ENCODE data around the gene ADAM23. TPM values are rescaled to one million over a fixed set of nuclear protein-coding genes. Genes with fewer than 3 reads are reported as not detected.
"Not testable (repeated sequence)": the region's sequence is repeated elsewhere in the genome, so short reads cannot be mapped to it uniquely, and the experiment has no call there.

Gene ADAM23, protein sequence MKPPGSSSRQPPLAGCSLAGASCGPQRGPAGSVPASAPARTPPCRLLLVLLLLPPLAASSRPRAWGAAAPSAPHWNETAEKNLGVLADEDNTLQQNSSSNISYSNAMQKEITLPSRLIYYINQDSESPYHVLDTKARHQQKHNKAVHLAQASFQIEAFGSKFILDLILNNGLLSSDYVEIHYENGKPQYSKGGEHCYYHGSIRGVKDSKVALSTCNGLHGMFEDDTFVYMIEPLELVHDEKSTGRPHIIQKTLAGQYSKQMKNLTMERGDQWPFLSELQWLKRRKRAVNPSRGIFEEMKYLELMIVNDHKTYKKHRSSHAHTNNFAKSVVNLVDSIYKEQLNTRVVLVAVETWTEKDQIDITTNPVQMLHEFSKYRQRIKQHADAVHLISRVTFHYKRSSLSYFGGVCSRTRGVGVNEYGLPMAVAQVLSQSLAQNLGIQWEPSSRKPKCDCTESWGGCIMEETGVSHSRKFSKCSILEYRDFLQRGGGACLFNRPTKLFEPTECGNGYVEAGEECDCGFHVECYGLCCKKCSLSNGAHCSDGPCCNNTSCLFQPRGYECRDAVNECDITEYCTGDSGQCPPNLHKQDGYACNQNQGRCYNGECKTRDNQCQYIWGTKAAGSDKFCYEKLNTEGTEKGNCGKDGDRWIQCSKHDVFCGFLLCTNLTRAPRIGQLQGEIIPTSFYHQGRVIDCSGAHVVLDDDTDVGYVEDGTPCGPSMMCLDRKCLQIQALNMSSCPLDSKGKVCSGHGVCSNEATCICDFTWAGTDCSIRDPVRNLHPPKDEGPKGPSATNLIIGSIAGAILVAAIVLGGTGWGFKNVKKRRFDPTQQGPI
- total RNA-seq (2014; rRNA removed; shearing (Covaris generic)) (3.5 and 4.4 TPM in 2 replicates), polyA plus RNA-seq (2016; fragmentation: Nextera tagmentation; extraction: Ambion mirVana) (1.7 and 1.8 TPM in 2 replicates)

DNA sequence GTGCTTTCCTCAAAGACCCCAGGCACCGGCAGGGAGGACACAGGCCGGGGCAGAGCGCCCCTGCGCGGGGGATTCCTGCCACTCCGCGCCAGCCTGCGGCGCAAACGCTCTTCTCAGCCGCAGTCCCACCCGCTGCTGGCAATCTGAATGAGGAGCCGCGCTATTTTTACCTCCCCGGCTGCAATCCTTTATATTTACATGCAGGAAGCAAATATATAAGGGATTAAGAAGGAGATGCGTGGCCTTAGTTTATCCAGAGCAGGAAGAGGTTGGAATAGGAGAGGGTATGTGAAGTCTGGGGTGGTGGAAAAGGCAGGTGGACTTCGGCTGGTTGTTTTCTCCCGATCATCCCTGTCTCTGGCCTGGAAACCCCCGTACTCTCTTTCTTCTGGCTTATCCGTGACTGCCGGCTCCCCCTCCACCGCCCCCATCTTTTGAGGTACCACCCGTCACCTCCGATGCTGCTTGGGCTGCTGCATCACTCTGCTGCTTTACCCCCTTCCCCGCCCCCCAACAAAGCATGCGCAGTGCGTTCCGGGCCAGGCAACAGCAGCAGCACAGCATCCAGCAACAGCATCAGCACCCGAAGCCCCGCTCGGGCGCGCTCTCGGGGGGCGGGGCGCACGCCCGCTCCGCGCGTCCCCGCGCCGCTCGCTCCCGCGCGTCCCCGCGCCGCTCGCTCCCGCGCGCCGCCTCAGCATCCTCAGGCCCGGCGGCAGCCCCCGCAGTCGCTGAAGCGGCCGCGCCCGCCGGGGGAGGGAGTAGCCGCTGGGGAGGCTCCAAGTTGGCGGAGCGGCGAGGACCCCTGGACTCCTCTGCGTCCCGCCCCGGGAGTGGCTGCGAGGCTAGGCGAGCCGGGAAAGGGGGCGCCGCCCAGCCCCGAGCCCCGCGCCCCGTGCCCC, at the start of gene ADAM23:
TSS of gene ADAM23 (plus strand) at position 700 of the 902 bp plus-strand sequence. CDS start 335 bp downstream, outside the sequence.
- H3K4me1 ChIP-seq (ENCODE audit: insufficient read depth) = peaks cover 4% of the 10 kb centered on the region; the same call in 1 of the 2 replicates
- no peak for TF ChIP-seq EZH2phosphoT487 (IDR thresholded peaks at IDR 0.05; ENCODE audit: insufficient read depth, low read depth)
- no peak for TF ChIP-seq EZH2 (IDR thresholded peaks at IDR 0.05; ENCODE audit: insufficient read depth, poor library complexity, severe bottlenecking)
- 1 to 2% methylated on average over 39 to 59 of the region's 81 CpGs for WGBS, 2 experiments (ENCODE audit: low coverage in 1 of 2, low lambda C conversion rate in 2 of 2, missing lambda C conversion rate in 2 of 2)
- 0 out of 2 replicates have a peak, but pooled peaks cover 3% of the 10 kb centered on the region for H3F3A ChIP-seq (ENCODE audit: insufficient read depth)
- no peaks in the 10 kb centered on the region for H3K79me2 ChIP-seq (ENCODE audit: insufficient read depth)
- H4K20me1 ChIP-seq (ENCODE audit: insufficient read depth) = no peaks in the 10 kb centered on the region
- H3K9ac ChIP-seq = peak within 1 kb of the TSS; percentile 55
- no peaks in the 10 kb centered on the region for H3K9me3 ChIP-seq (ENCODE audit: low read depth)
- H3K4me3 ChIP-seq = peak within 1 kb of the TSS; percentile 81
- in situ Hi-C loops (cut with MboI) = no loop called here
- H3K4me2 ChIP-seq (ENCODE audit: unreplicated experiment) = peak within 1 kb of the TSS; percentile 69
- peak within 1 kb of the TSS; percentile 85 for H2AFZ ChIP-seq
- peak; percentile 84 for DNase-seq
- H3K27ac ChIP-seq = no peak within 1 kb of the TSS
- peaks cover 10% of the 10 kb centered on the region; the same call in 1 of the 2 replicates for H3K27me3 ChIP-seq (replicated peaks; ENCODE audit: insufficient read depth)
- no peaks in the 10 kb centered on the region for H3K9me2 ChIP-seq (ENCODE audit: insufficient read depth)
- H3K36me3 ChIP-seq (ENCODE audit: low read depth) = no peaks in the 10 kb centered on the region

DNA sequence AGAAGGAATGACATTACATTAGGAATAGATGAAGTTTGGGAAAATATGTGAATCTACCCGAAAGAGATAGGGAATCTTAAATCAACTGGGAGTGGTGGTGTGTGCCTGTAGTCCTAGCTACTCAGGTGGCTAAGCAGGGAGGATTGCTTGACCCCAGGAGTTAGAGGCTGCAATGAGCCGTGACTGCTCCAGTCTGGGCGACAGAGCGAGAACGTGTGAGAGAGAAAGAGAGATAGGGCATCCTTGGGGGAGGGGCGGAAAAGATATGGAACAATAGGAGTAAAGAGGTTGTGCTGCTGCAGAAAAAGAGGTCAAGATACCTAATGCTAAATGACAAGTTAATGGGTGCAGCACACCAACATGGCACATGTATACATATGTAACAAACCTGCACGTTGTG, 47.1 kb upstream of the ADAM23 start:
- no peaks in the 10 kb centered on the region for H3K79me2 ChIP-seq (ENCODE audit: insufficient read depth)

DNA sequence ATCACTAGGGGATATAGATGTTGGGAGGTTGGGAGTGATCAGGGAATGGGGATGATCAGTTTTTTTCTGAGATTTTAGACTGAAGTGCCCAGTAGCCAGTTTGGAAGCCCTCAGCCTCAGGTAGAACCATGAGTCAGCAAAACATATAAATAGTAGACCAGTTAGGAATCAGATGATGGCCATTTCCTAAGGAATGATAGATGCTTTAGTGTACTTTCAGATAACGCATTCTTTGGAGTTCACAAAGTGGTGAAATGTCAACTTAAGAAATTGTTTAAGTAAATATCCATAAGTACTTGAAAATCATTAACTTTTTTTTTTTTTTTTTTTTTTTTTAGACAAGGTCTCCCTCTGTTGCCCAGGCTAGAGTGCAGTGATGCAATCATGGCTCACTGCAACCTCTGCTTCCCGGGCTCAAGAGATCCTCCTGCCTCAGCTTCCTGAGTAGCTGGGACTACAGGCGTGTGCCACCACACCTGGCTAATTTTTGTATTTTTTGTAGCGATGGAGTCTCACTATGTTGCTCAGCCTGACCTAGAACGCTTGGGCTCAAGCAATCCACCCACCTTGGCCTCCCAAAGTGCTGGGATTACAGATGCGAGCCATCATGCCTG, 40.3 kb upstream of the ADAM23 start:
- H3F3A ChIP-seq (ENCODE audit: insufficient read depth); H3K4me1 ChIP-seq (ENCODE audit: insufficient read depth); H3K9me2 ChIP-seq (ENCODE audit: insufficient read depth); H3K27ac ChIP-seq; H3K27me3 ChIP-seq (replicated peaks; ENCODE audit: insufficient read depth); H3K4me3 ChIP-seq; in situ Hi-C loops (cut with MboI); H3K9me3 ChIP-seq (ENCODE audit: low read depth); DNase-seq; H3K9ac ChIP-seq; H2AFZ ChIP-seq; H3K36me3 ChIP-seq (ENCODE audit: low read depth); H3K4me2 ChIP-seq (ENCODE audit: unreplicated experiment); H3K79me2 ChIP-seq (ENCODE audit: insufficient read depth); H4K20me1 ChIP-seq (ENCODE audit: insufficient read depth): not testable (repeated sequence)
- WGBS, 2 experiments (ENCODE audit: low coverage in 1 of 2, low lambda C conversion rate in 2 of 2, missing lambda C conversion rate in 2 of 2) = 42 to 44% methylated on average over 6 of the region's 6 CpGs

More for the DNA sequence above, 47.1 kb upstream of the ADAM23 start:
- Histone ChIP-seq H3K36me3 (ENCODE audit: low read depth) (no peaks in the 10 kb centered on the region), H3K4me2 (ENCODE audit: unreplicated experiment) (no peak overlapping the region), H3K27me3 (replicated peaks; ENCODE audit: insufficient read depth) (no peaks in the 10 kb centered on the region), H3K9me2 (ENCODE audit: insufficient read depth) (no peaks in the 10 kb centered on the region), H4K20me1 (ENCODE audit: insufficient read depth) (no peaks in the 10 kb centered on the region), H3K9me3 (ENCODE audit: low read depth) (no peaks in the 10 kb centered on the region), H3K9ac (no peak overlapping the region), H3F3A (ENCODE audit: insufficient read depth) (no peaks in the 10 kb centered on the region), H3K4me1 (ENCODE audit: insufficient read depth) (no peaks in the 10 kb centered on the region), H3K27ac (no peak overlapping the region), H3K4me3 (no peak overlapping the region), H2AFZ (no peak overlapping the region)
- no peak for DNase-seq
- TF ChIP-seq EZH2phosphoT487 (IDR thresholded peaks at IDR 0.05; ENCODE audit: insufficient read depth, low read depth) (no peak), EZH2 (IDR thresholded peaks at IDR 0.05; ENCODE audit: insufficient read depth, poor library complexity, severe bottlenecking) (no peak)
- 26 to 35% methylated on average over 7 of the region's 7 CpGs for WGBS, 2 experiments (ENCODE audit: low coverage in 1 of 2, low lambda C conversion rate in 2 of 2, missing lambda C conversion rate in 2 of 2)
- in situ Hi-C loops (cut with MboI) = no loop called here
